CD4-positive, CD25-positive, alpha-beta regulatory T cell (primary cell): ENCODE measurements around the gene SLX4. TPM values are rescaled to one million over a fixed set of nuclear protein-coding genes. Genes with fewer than 3 reads are reported as not detected.
A peak's percentile ranks its signal among the peaks of the same experiment; 100 is the strongest.

Experiments
- ATAC-seq, 2 donors: fragments of 150-1000 bp; cut with Tn5 transposase; one replicate each; pipeline ENCODE4 v1.10.0; 2021; ENCODE audit warnings: low read depth in 2 of 2, moderate number of reproducible peaks in 2 of 2, moderate library complexity in 1 of 2
- DNase-seq, 3 donors: peaks; one replicate each; pipeline versions ENCODE4 v3.0.0 to v3.0.0-alpha.2; 2012 to 2022; ENCODE audit warnings: mixed read lengths in 1 of 3
- H3K27ac ChIP-seq: one replicate; pipeline ENCODE4 v1.7.0; 2013; ENCODE audit warnings: mild to moderate bottlenecking, low read length; ENCODE audit not compliant: insufficient read depth, poor library complexity, severe bottlenecking
- H3K27me3 ChIP-seq: one replicate; pipeline ENCODE4 v1.7.0; 2013; ENCODE audit warnings: low read length; ENCODE audit not compliant: control insufficient read depth, insufficient read depth
- H3K36me3 ChIP-seq: one replicate; pipeline ENCODE4 v1.7.0; 2013; ENCODE audit warnings: mild to moderate bottlenecking, low read length, moderate library complexity; ENCODE audit not compliant: control insufficient read depth, insufficient read depth
- H3K4me1 ChIP-seq: 2 replicates; pipeline ENCODE4 v1.7.0; 2013; ENCODE audit warnings: mild to moderate bottlenecking, low read length; ENCODE audit not compliant: insufficient read depth, control insufficient read depth, poor library complexity, severe bottlenecking
- H3K4me3 ChIP-seq: one replicate; pipeline ENCODE4 v1.7.0; 2013; ENCODE audit warnings: low read depth, mild to moderate bottlenecking, low read length, moderate library complexity
- H3K9me3 ChIP-seq, 2 experiments: 1 replicate in 1 of 2; 2 replicates in 1 of 2; pipeline ENCODE4 v1.7.0; 2013; ENCODE audit warnings: low read length in 2 of 2, mild to moderate bottlenecking in 1 of 2, moderate library complexity in 1 of 2; ENCODE audit not compliant: control insufficient read depth in 2 of 2
- H3K27ac Mint-ChIP-seq, 3 donors: one replicate each; pipeline ENCODE4 v1.8.0; 2020 to 2022; ENCODE audit warnings: mild to moderate bottlenecking in 3 of 3, mixed read lengths in 3 of 3, moderate library complexity in 2 of 3
- H3K27me3 Mint-ChIP-seq: one replicate; pipeline ENCODE4 v1.8.0; 2022; ENCODE audit warnings: mild to moderate bottlenecking, mixed read lengths
- H3K36me3 Mint-ChIP-seq: one replicate; pipeline ENCODE4 v1.8.0; 2020; ENCODE audit warnings: mixed read lengths
- H3K4me1 Mint-ChIP-seq, 4 donors: one replicate each; pipeline ENCODE4 v1.8.0; 2020 to 2022; ENCODE audit warnings: mixed read lengths in 4 of 4, mild to moderate bottlenecking in 1 of 4
- H3K4me3 Mint-ChIP-seq, 4 donors: one replicate each; pipeline ENCODE4 v1.8.0; 2020 to 2022; ENCODE audit warnings: mild to moderate bottlenecking in 4 of 4, mixed read lengths in 4 of 4, moderate library complexity in 3 of 4
- H3K9me3 Mint-ChIP-seq, 7 donors: one replicate each; pipeline ENCODE4 v1.8.0; 2020 to 2022; ENCODE audit warnings: mixed read lengths in 7 of 7, mild to moderate bottlenecking in 3 of 7, moderate library complexity in 2 of 7
- polyA plus RNA-seq, 4 donors: library from polyadenylated mRNA; unstranded; fragments of 300-500 nt; fragmentation: Illumina TruSeq; gene quantifications; one replicate each; pipeline ENCODE4 v1.2.3, GENCODE V29; 2021
- total RNA-seq: library from RNA; stranded (reverse); gene quantifications from one replicate; pipeline ENCODE4 v1.2.3, GENCODE V29; 2022

Gene SLX4
- total and polyA plus RNA-seq, 5 donors from 2014 or later = 0.24 to 5.4 (median 0.46) TPM

- peak overlapping the region; percentile 84 for H3K4me3 ChIP-seq
Observed at GRCh38 chr16:3576211-3576610, 35.2 kb downstream of the SLX4 start.

GRCh38 chr16:3575491-3575890, 35.9 kb downstream of the SLX4 start:
- Mint-ChIP-seq H3K4me3 (peak overlapping the region; percentile 93 to 100 (median 98)), H3K27me3 (no peaks in the 10 kb centered on the region), H3K9me3 (peaks cover 0 to 4% (median 0%) of the 10 kb centered on the region in 7 donors), H3K36me3 (peaks cover 11% of the 10 kb centered on the region), H3K27ac (peak overlapping the region; percentile 83 to 92 (median 87)), H3K4me1 (peaks cover 4 to 70% (median 35%) of the 10 kb centered on the region in 4 donors)
- peak overlapping the region; percentile 84 for H3K4me3 ChIP-seq
- ATAC-seq (no peak), DNase-seq (no peak)
- H3K27ac ChIP-seq = peak overlapping the region; percentile 72
- peaks cover 6 to 8% of the 10 kb centered on the region in 2 experiments for H3K9me3 ChIP-seq
- H3K27me3 ChIP-seq = no peaks in the 10 kb centered on the region
- peaks cover 67% of the 10 kb centered on the region for H3K4me1 ChIP-seq
- H3K36me3 ChIP-seq = peaks cover 24% of the 10 kb centered on the region

More at GRCh38 chr16:3576211-3576610, 35.2 kb downstream of the SLX4 start:
- Histone ChIP-seq H3K27ac (peak overlapping the region; percentile 72), H3K27me3 (no peaks in the 10 kb centered on the region), H3K36me3 (peaks cover 17% of the 10 kb centered on the region), H3K9me3 (peaks cover 0 to 1% of the 10 kb centered on the region in 2 experiments), H3K4me1 (peaks cover 67% of the 10 kb centered on the region)
- DNase-seq (peak in 2 of 3 donors; percentile 23 to 37), ATAC-seq (no peak)
- Mint-ChIP-seq H3K36me3 (peaks cover 7% of the 10 kb centered on the region), H3K27me3 (no peaks in the 10 kb centered on the region), H3K9me3 (no peaks in the 10 kb centered on the region), H3K4me3 (peak overlapping the region; percentile 93 to 100 (median 98)), H3K27ac (peak overlapping the region; percentile 92 to 100 (median 96)), H3K4me1 (peaks cover 4 to 69% (median 35%) of the 10 kb centered on the region in 4 donors)

- peaks cover 34% of the 10 kb centered on the region for H3K36me3 ChIP-seq
- peak overlapping the region; percentile 35 for H3K4me3 ChIP-seq
- H3K27ac ChIP-seq = peak overlapping the region; percentile 55
- Mint-ChIP-seq H3K27ac (peak overlapping the region in 1 of 3 donors; percentile 87), H3K9me3 (peaks cover 0 to 8% (median 4%) of the 10 kb centered on the region in 7 donors), H3K27me3 (no peaks in the 10 kb centered on the region), H3K4me3 (peak overlapping the region; percentile 55 to 99 (median 96)), H3K4me1 (peaks cover 9 to 67% (median 35%) of the 10 kb centered on the region in 4 donors), H3K36me3 (peaks cover 17% of the 10 kb centered on the region)
- peaks cover 9 to 12% of the 10 kb centered on the region in 2 experiments for H3K9me3 ChIP-seq
- no peak for DNase-seq
- ATAC-seq = no peak
- H3K4me1 ChIP-seq = peaks cover 57% of the 10 kb centered on the region
- no peaks in the 10 kb centered on the region for H3K27me3 ChIP-seq
Observed at GRCh38 chr16:3574195-3574594, 37.2 kb downstream of the SLX4 start.

GRCh38 chr16:3573146-3573815, 38.1 kb downstream of the SLX4 start:
- H3K4me3 Mint-ChIP-seq = peak overlapping the region; percentile 55 to 90 (median 80)
- peak overlapping the region; percentile 31 for H3K27ac ChIP-seq
- H3K27me3 Mint-ChIP-seq = no peaks in the 10 kb centered on the region
- H3K4me3 ChIP-seq = peak overlapping the region; percentile 18
- H3K4me1 Mint-ChIP-seq = peaks cover 7 to 62% (median 29%) of the 10 kb centered on the region in 4 donors
- no peaks in the 10 kb centered on the region for H3K27me3 ChIP-seq
- H3K9me3 ChIP-seq = peaks cover 9 to 12% of the 10 kb centered on the region in 2 experiments
- H3K36me3 Mint-ChIP-seq = peaks cover 17% of the 10 kb centered on the region
- peak overlapping the region; percentile 63 to 91 (median 82) for H3K27ac Mint-ChIP-seq
- H3K36me3 ChIP-seq = peaks cover 39% of the 10 kb centered on the region
- ATAC-seq = no peak
- peaks cover 48% of the 10 kb centered on the region for H3K4me1 ChIP-seq
- H3K9me3 Mint-ChIP-seq = peaks cover 0 to 8% (median 4%) of the 10 kb centered on the region in 7 donors
- no peak for DNase-seq

GRCh38 chr16:3570420-3571062, 40.9 kb downstream of the SLX4 start:
- Histone ChIP-seq H3K4me1 (peaks cover 30% of the 10 kb centered on the region), H3K27ac (no peak overlapping the region), H3K9me3 (peaks cover 9 to 12% of the 10 kb centered on the region in 2 experiments), H3K4me3 (no peak overlapping the region), H3K36me3 (peaks cover 60% of the 10 kb centered on the region), H3K27me3 (no peaks in the 10 kb centered on the region)
- Mint-ChIP-seq H3K9me3 (peaks cover 0 to 8% (median 4%) of the 10 kb centered on the region in 7 donors), H3K4me1 (peaks cover 4 to 51% (median 21%) of the 10 kb centered on the region in 4 donors), H3K36me3 (peaks cover 17% of the 10 kb centered on the region), H3K27ac (peak overlapping the region in 2 of 3 donors; percentile 71 to 72), H3K4me3 (peak overlapping the region in 1 of 4 donors; percentile 74), H3K27me3 (no peaks in the 10 kb centered on the region)
- no peak for ATAC-seq
- no peak for DNase-seq

- ATAC-seq = no peak
- DNase-seq = no peak
- H3K4me1 Mint-ChIP-seq = peaks cover 4 to 44% (median 19%) of the 10 kb centered on the region in 4 donors
Observed at GRCh38 chr16:3569851-3570250, 41.6 kb downstream of the SLX4 start.

GRCh38 chr16:3566990-3567389, 44.4 kb downstream of the SLX4 start:
- no peaks in the 10 kb centered on the region for H3K27me3 Mint-ChIP-seq
- peaks cover 9 to 12% of the 10 kb centered on the region in 2 experiments for H3K9me3 ChIP-seq
- no peaks in the 10 kb centered on the region for H3K27me3 ChIP-seq
- peaks cover 0 to 8% (median 4%) of the 10 kb centered on the region in 7 donors for H3K9me3 Mint-ChIP-seq
- DNase-seq (no peak), ATAC-seq (no peak)
- peaks cover 14% of the 10 kb centered on the region for H3K36me3 Mint-ChIP-seq
- H3K4me1 Mint-ChIP-seq = peaks cover 4 to 20% (median 10%) of the 10 kb centered on the region in 4 donors
- H3K4me3 Mint-ChIP-seq = no peak overlapping the region
- H3K36me3 ChIP-seq = peaks cover 80% of the 10 kb centered on the region
- no peak overlapping the region for H3K27ac ChIP-seq
- no peak overlapping the region for H3K4me3 ChIP-seq
- peak overlapping the region in 1 of 3 donors; percentile 65 for H3K27ac Mint-ChIP-seq
- H3K4me1 ChIP-seq = no peaks in the 10 kb centered on the region

More at GRCh38 chr16:3569851-3570250, 41.6 kb downstream of the SLX4 start:
- peaks cover 17% of the 10 kb centered on the region for H3K36me3 Mint-ChIP-seq
- Histone ChIP-seq H3K4me1 (peaks cover 23% of the 10 kb centered on the region), H3K27me3 (no peaks in the 10 kb centered on the region), H3K36me3 (peaks cover 67% of the 10 kb centered on the region), H3K27ac (no peak overlapping the region), H3K9me3 (peaks cover 9 to 12% of the 10 kb centered on the region in 2 experiments), H3K4me3 (no peak overlapping the region)
- H3K27me3 Mint-ChIP-seq = no peaks in the 10 kb centered on the region
- no peak overlapping the region for H3K27ac Mint-ChIP-seq
- peaks cover 0 to 8% (median 4%) of the 10 kb centered on the region in 7 donors for H3K9me3 Mint-ChIP-seq
- H3K4me3 Mint-ChIP-seq = peak overlapping the region in 1 of 4 donors; percentile 74
